ENCODE measurements around the gene TUBB6.

DNA sequence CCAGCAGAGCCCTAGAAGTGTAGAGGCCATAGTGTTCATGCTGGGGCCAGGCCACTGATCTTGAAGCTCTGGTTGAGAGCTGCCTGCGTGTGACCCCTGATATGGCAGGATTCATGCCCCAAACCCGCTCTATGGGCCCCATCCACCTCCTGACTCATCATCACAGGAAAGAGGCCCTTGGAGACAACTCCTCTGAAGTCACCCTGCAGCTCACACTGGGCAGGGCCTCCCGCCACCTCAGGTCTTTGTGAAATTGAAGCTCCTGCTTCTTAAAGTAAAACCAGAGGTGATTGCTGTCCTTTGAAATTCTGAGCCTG lies 12.0 kb upstream of the TUBB6 start:
- TF ChIP-seq ZNF324 (tag by site-specific recombination; IDR thresholded peaks at IDR 0.05) (no peak), OSR2 (tag by site-specific recombination; IDR thresholded peaks at IDR 0.05) (no peak), ZSCAN18 (tag by site-specific recombination; IDR thresholded peaks at IDR 0.05) (no peak)
- TF ChIP-seq, protein P1, sequence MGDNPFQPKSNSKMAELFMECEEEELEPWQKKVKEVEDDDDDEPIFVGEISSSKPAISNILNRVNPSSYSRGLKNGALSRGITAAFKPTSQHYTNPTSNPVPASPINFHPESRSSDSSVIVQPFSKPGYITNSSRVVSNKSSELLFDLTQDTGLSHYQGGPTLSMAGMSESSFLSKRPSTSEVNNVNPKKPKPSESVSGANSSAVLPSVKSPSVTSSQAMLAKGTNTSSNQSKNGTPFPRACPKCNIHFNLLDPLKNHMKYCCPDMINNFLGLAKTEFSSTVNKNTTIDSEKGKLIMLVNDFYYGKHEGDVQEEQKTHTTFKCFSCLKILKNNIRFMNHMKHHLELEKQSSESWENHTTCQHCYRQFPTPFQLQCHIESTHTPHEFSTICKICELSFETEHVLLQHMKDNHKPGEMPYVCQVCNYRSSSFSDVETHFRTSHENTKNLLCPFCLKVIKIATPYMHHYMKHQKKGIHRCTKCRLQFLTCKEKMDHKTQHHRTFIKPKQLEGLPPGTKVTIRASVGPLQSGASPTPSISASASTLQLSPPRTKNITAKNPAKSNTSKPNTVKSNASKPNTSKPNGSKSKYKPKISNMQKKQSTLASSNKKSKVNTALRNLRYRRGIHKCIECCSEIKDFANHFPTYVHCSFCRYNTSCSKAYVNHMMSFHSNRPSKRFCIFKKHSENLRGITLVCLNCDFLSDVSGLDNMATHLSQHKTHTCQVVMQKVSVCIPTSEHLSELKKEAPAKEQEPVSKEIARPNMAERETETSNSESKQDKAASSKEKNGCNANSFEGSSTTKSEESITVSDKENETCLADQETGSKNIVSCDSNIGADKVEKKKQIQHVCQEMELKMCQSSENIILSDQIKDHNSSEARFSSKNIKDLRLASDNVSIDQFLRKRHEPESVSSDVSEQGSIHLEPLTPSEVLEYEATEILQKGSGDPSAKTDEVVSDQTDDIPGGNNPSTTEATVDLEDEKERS (tag by site-specific recombination; IDR thresholded peaks at IDR 0.05), result no peak
